Prostate gland (tissue), 2 donors: ENCODE results near the gene PCDHAC2.

Source experiments
- CTCF ChIP-seq, 4 experiments: fragments of 200-600 bp in 2 of 4; fragments of 450-650 bp in 2 of 4; sonication (generic) in 2 of 4; IDR thresholded peaks; 1 replicate in 3 of 4; 2 replicates in 1 of 4; pipeline ENCODE4 v1.5.1; 2016 to 2019; ENCODE audit warnings: antibody characterized with exemption in 4 of 4, mild to moderate bottlenecking in 2 of 4, moderate library complexity in 2 of 4
- POLR2A ChIP-seq: fragments of 450-650 bp; IDR thresholded peaks from one replicate; pipeline ENCODE4 v1.6.1; 2016; ENCODE audit warnings: antibody characterized with exemption, mild to moderate bottlenecking
- POLR2AphosphoS5 ChIP-seq: sonication (generic); formaldehyde crosslinking; IDR thresholded peaks from one replicate; pipeline ENCODE4 v1.6.1; 2017; ENCODE audit warnings: antibody characterized with exemption

- no peak for TF ChIP-seq CTCF (IDR thresholded peaks at IDR 0.05)
- no peak for TF ChIP-seq POLR2A
- TF ChIP-seq POLR2AphosphoS5: no peak
These were observed 42.7 kb upstream of the PCDHAC2 start for GRCh38 chr5:140923601-140924000.
